H9 (cell line): Measurements from ENCODE around the gene UBE2E3. TPM values are rescaled to one million over a fixed set of nuclear protein-coding genes. Genes with fewer than 3 reads are reported as not detected.

ENCODE experiments used
- DNase-seq: peaks from one replicate; pipeline ENCODE4 v3.0.0-alpha.2; 2017
- H2AFZ ChIP-seq: one replicate; pipeline ENCODE4 v1.6.1; 2013; ENCODE audit warnings: mild to moderate bottlenecking, low read length, control low read depth, moderate library complexity
- H2AK5ac ChIP-seq: 2 replicates; pipeline ENCODE4 v1.6.1; 2013; ENCODE audit warnings: low read length, control low read depth, mixed read lengths; ENCODE audit not compliant: insufficient read length
- H2BK120ac ChIP-seq: one replicate; pipeline ENCODE4 v1.6.1; 2013; ENCODE audit warnings: low read depth, mild to moderate bottlenecking, low read length, control low read depth, inconsistent platforms; ENCODE audit not compliant: poor library complexity, severe bottlenecking
- H2BK12ac ChIP-seq: 2 replicates; pipeline ENCODE4 v1.6.1; 2013; ENCODE audit warnings: low read length, control low read depth, mixed read lengths, low read depth; ENCODE audit not compliant: insufficient read length
- H2BK15ac ChIP-seq: 2 replicates; pipeline ENCODE4 v1.6.1; 2013; ENCODE audit warnings: low read depth, low read length, control low read depth
- H2BK20ac ChIP-seq: one replicate; pipeline ENCODE4 v1.6.1; 2013; ENCODE audit warnings: low read depth, mild to moderate bottlenecking, low read length, control low read depth, inconsistent platforms; ENCODE audit not compliant: poor library complexity, severe bottlenecking
- H2BK5ac ChIP-seq: 2 replicates; pipeline ENCODE4 v1.6.1; 2013; ENCODE audit warnings: low read length, control low read depth, mixed read lengths; ENCODE audit not compliant: insufficient read length
- H3K14ac ChIP-seq: 2 replicates; pipeline ENCODE4 v1.6.1; 2013; ENCODE audit warnings: low read length, control low read depth; ENCODE audit not compliant: insufficient read depth
- H3K18ac ChIP-seq: 2 replicates; pipeline ENCODE4 v1.6.1; 2013; ENCODE audit warnings: low read depth, mild to moderate bottlenecking, mixed read lengths, low read length, control low read depth; ENCODE audit not compliant: insufficient read length
- H3K23ac ChIP-seq: 2 replicates; pipeline ENCODE4 v1.6.1; 2013; ENCODE audit warnings: low read length, control low read depth, mixed read lengths, low read depth; ENCODE audit not compliant: insufficient read length
- H3K23me2 ChIP-seq: 2 replicates; pipeline ENCODE4 v1.6.1; 2013; ENCODE audit warnings: low read depth, mild to moderate bottlenecking, mixed read lengths, low read length, control low read depth; ENCODE audit not compliant: insufficient read length, poor library complexity, severe bottlenecking
- H3K27ac ChIP-seq: 2 replicates; pipeline ENCODE4 v1.5.1; 2013; ENCODE audit warnings: low read length, control low read depth, mixed read lengths, low read depth; ENCODE audit not compliant: insufficient read length
- H3K27me3 ChIP-seq: 2 replicates; pipeline ENCODE4 v1.6.1; 2013; ENCODE audit warnings: low read length, control low read depth, inconsistent platforms; ENCODE audit not compliant: insufficient read depth
- H3K4ac ChIP-seq: 2 replicates; pipeline ENCODE4 v1.6.1; 2013; ENCODE audit warnings: low read depth, mild to moderate bottlenecking, control low read depth, inconsistent platforms, low read length, moderate library complexity
- H3K4me1 ChIP-seq: 2 replicates; pipeline ENCODE4 v1.6.1; 2013; ENCODE audit warnings: low read length, control low read depth, inconsistent platforms; ENCODE audit not compliant: insufficient read depth
- H3K4me2 ChIP-seq: 2 replicates; pipeline ENCODE4 v1.6.1; 2013; ENCODE audit warnings: low read length, control low read depth, mixed read lengths; ENCODE audit not compliant: insufficient read length, insufficient read depth
- H3K56ac ChIP-seq: 2 replicates; pipeline ENCODE4 v1.6.1; 2013; ENCODE audit warnings: low read depth, mild to moderate bottlenecking, mixed read lengths, low read length, control low read depth; ENCODE audit not compliant: insufficient read length
- H3K79me1 ChIP-seq: 2 replicates; pipeline ENCODE4 v1.6.1; 2013; ENCODE audit warnings: low read depth, mild to moderate bottlenecking, moderate library complexity, low read length, control low read depth, inconsistent platforms; ENCODE audit not compliant: insufficient read depth, poor library complexity, severe bottlenecking
- H3K79me2 ChIP-seq: 2 replicates; pipeline ENCODE4 v1.6.1; 2013; ENCODE audit warnings: low read length, control low read depth, inconsistent platforms; ENCODE audit not compliant: insufficient read depth
- H3K9ac ChIP-seq: 2 replicates; pipeline ENCODE4 v1.6.1; 2013; ENCODE audit warnings: low read length, control low read depth, mixed read lengths; ENCODE audit not compliant: insufficient read length; ENCODE audit errors: extremely low read depth
- H3K9me3 ChIP-seq: one replicate; pipeline ENCODE4 v1.6.1; 2013; ENCODE audit warnings: low read depth, low read length, inconsistent platforms; ENCODE audit not compliant: control insufficient read depth
- H3T11ph ChIP-seq: one replicate; pipeline ENCODE4 v1.6.1; 2013; ENCODE audit warnings: mild to moderate bottlenecking, low read length, control low read depth, inconsistent platforms
- H4K20me1 ChIP-seq: one replicate; pipeline ENCODE4 v1.6.1; 2013; ENCODE audit not compliant: control insufficient read depth, insufficient read length, insufficient read depth
- H4K5ac ChIP-seq: 2 replicates; pipeline ENCODE4 v1.6.1; 2013; ENCODE audit warnings: low read depth, mild to moderate bottlenecking, mixed read lengths, low read length, control low read depth; ENCODE audit not compliant: insufficient read length
- H4K8ac ChIP-seq: replicated peaks from 2 replicates; pipeline ENCODE4 v1.6.1; 2013; ENCODE audit warnings: low read length, control low read depth, mixed read lengths, low read depth; ENCODE audit not compliant: insufficient read length
- H4K91ac ChIP-seq: 2 replicates; pipeline ENCODE4 v1.6.1; 2013; ENCODE audit warnings: low read depth, mild to moderate bottlenecking, moderate library complexity, mixed read lengths, low read length, control low read depth; ENCODE audit not compliant: insufficient read length
- H3K27ac Mint-ChIP-seq, 3 experiments: 2 replicates in 2 of 3; 3 replicates in 1 of 3; pipeline ENCODE4 v1.8.0; 2020 to 2021; ENCODE audit warnings: mixed read lengths in 3 of 3, mild to moderate bottlenecking in 1 of 3, moderate library complexity in 1 of 3
- H3K27me3 Mint-ChIP-seq: 2 replicates; pipeline ENCODE4 v1.8.0; 2021; ENCODE audit warnings: low read depth, mild to moderate bottlenecking, moderate library complexity, mixed read lengths
- H3K36me3 Mint-ChIP-seq, 3 experiments: 2 replicates in 2 of 3; 3 replicates in 1 of 3; pipeline ENCODE4 v1.8.0; 2020 to 2021; ENCODE audit warnings: low read depth in 3 of 3, mixed read lengths in 3 of 3; ENCODE audit not compliant: insufficient read depth in 1 of 3
- H3K4me1 Mint-ChIP-seq, 2 experiments: 2 replicates each; pipeline ENCODE4 v1.8.0; 2020; ENCODE audit warnings: mixed read lengths in 2 of 2
- H3K4me3 Mint-ChIP-seq, 2 experiments: 2 replicates in 1 of 2; 3 replicates in 1 of 2; pipeline ENCODE4 v1.8.0; 2020 to 2021; ENCODE audit warnings: mild to moderate bottlenecking in 2 of 2, mixed read lengths in 2 of 2, moderate library complexity in 1 of 2
- H3K9me3 Mint-ChIP-seq, 2 experiments: 2 replicates in 1 of 2; 3 replicates in 1 of 2; pipeline ENCODE4 v1.8.0; 2020; ENCODE audit warnings: mild to moderate bottlenecking in 2 of 2, mixed read lengths in 2 of 2, moderate library complexity in 1 of 2
- WGBS: extraction: QIAGEN DNeasy Blood & Tissue Kit; methylation state at CpG from one replicate; pipeline ENCODE4 v1.1.7; 2013; ENCODE audit warnings: missing lambda C conversion rate, low lambda C conversion rate, mixed read lengths; ENCODE audit not compliant: insufficient read length; ENCODE audit errors: extremely low coverage; 5-methylcytosine and 5-hydroxymethylcytosine counted together
- total RNA-seq: library from RNA; stranded (reverse); gene quantifications from 2 replicates; pipeline ENCODE4 v1.2.1, GENCODE V29; 2021
- TF ChIP-seq, protein P1 (sequence below): fragments of 200-600 bp; sonication (generic); conservative IDR thresholded peaks from 3 replicates; pipeline ENCODE4 v1.8.0; 2021; ENCODE audit warnings: antibody characterized with exemption, mild to moderate bottlenecking

UBE2E3 gene
- total RNA-seq, 1 experiment from 2014 or later: 89.1 TPM

DNA sequence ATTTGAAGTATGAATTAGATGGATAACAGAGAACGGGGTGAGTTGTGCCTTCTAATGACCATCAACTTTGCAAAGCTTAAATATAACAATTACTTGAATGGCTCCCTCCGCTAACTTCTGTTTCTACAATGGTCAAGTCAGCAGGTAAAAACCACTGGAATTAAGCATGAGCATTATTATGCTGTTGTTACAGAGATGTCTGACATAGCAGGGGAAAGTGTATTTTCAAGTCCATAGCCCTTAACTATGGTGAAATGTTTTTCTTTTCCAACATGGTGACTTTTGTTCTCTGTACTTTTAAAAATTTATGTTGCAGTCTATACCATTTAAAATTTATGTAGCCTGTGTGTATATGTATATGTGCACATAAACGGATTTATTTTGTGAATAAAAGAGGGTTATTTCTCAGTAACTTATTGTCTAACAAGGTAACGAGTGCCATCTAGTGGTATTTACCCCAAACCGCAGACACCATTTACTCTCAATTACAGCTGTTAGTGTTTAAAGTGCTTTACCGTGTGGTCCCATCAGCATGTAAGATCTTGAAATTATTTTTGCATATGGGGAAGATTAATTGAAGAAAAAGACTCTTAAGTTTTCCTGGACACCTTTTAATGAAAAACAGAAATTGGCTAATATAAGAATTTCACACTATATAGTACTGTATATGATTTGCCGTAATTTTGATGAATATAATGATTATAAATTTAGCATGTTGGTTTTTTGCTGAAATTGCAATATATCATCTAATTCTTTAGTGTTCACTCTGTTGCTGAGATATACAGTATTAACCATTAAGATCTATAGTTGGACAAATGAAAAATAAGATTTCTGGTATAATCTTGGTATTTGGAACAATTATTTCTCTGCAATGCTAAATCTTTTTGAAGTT, 78.2 kb downstream of the UBE2E3 start:
- H3K79me1 ChIP-seq: no peaks in the 10 kb centered on the region
- Mint-ChIP-seq H3K9me3 (no peaks in the 10 kb centered on the region), H3K4me3 (no peak overlapping the region), H3K4me1 (peaks cover 23 to 25% of the 10 kb centered on the region in 2 experiments), H3K27ac (no peak overlapping the region), H3K27me3 (no peaks in the 10 kb centered on the region), H3K36me3 (peaks cover 6 to 8% (median 7%) of the 10 kb centered on the region in 3 experiments; a peak in 5 of 7 replicates)
- no peaks in the 10 kb centered on the region for H4K20me1 ChIP-seq
- no peak overlapping the region for H2AFZ ChIP-seq
- no peak overlapping the region for H3K9ac ChIP-seq
- no peaks in the 10 kb centered on the region for H3K23me2 ChIP-seq
- H2BK12ac ChIP-seq: no peak overlapping the region
- H4K8ac ChIP-seq: no peak overlapping the region
- H3K27me3 ChIP-seq: no peaks in the 10 kb centered on the region
- no peak overlapping the region for H3K27ac ChIP-seq
- H3K14ac ChIP-seq: no peak overlapping the region
- no peak overlapping the region for H3K18ac ChIP-seq
- no peak overlapping the region for H2BK15ac ChIP-seq
- WGBS: no CpG with 5 or more reads among the region's 7 CpGs
- H2BK20ac ChIP-seq: no peak overlapping the region
- H2AK5ac ChIP-seq: no peak overlapping the region
- TF ChIP-seq, protein P1, sequence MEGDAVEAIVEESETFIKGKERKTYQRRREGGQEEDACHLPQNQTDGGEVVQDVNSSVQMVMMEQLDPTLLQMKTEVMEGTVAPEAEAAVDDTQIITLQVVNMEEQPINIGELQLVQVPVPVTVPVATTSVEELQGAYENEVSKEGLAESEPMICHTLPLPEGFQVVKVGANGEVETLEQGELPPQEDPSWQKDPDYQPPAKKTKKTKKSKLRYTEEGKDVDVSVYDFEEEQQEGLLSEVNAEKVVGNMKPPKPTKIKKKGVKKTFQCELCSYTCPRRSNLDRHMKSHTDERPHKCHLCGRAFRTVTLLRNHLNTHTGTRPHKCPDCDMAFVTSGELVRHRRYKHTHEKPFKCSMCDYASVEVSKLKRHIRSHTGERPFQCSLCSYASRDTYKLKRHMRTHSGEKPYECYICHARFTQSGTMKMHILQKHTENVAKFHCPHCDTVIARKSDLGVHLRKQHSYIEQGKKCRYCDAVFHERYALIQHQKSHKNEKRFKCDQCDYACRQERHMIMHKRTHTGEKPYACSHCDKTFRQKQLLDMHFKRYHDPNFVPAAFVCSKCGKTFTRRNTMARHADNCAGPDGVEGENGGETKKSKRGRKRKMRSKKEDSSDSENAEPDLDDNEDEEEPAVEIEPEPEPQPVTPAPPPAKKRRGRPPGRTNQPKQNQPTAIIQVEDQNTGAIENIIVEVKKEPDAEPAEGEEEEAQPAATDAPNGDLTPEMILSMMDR: peak; percentile 92
- no peaks in the 10 kb centered on the region for H3K9me3 ChIP-seq
- no peak overlapping the region for H4K91ac ChIP-seq
- H3K56ac ChIP-seq: no peak overlapping the region
- no peak overlapping the region for H2BK5ac ChIP-seq
- DNase-seq: peak; percentile 31
- no peaks in the 10 kb centered on the region for H3K4me1 ChIP-seq
- no peak overlapping the region for H2BK120ac ChIP-seq
- H3K79me2 ChIP-seq: no peaks in the 10 kb centered on the region; the same call in 1 of the 2 replicates
- no peak overlapping the region for H3T11ph ChIP-seq
- H4K5ac ChIP-seq: no peak overlapping the region
- no peak overlapping the region for H3K23ac ChIP-seq
- H3K4ac ChIP-seq: no peak overlapping the region
- no peak overlapping the region for H3K4me2 ChIP-seq
